GM11168 (cell line): ENCODE results near the gene ACSL4.
"Not testable (repeated sequence)": the region's sequence is repeated elsewhere in the genome, so short reads cannot be mapped to it uniquely, and the experiment has no call there.

Experiments used
- in situ Hi-C: fragments of 300-500 bp; cut with MboI; formaldehyde crosslinking; loops from one replicate; pipeline ENCODE4 v1.12.0; 2022; ENCODE audit warnings: low sequenced_read_pairs; ENCODE audit not compliant: unreplicated experiment

Gene ACSL4

GRCh38 chrX:109679820-109680219, 53.2 kb downstream of the ACSL4 start:
- in situ Hi-C loops = no loop called here

- in situ Hi-C loops = no loop called here
Observed at GRCh38 chrX:109672239-109672638, 60.8 kb downstream of the ACSL4 start.

GRCh38 chrX:109671170-109671569, 61.9 kb downstream of the ACSL4 start:
- in situ Hi-C loops = not testable (repeated sequence)

DNA sequence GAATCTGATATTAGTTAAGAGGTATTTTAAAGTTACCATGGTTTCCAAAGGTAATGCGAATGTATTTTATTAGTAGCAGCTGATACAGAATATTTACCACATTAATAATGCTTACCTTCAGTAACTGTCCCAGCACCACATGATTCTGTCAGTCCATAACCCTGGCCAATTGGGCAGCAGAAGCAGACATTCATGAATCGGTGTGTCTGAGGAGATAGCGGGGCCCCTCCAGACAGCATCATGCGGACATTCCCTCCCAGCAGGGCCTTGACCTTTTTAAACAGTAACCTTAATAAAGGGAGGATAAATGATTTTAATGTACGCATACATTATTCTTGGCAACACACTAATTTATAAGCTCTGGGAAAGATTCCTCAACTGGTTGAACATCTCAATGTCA, 65.1 kb downstream of the ACSL4 start:
- in situ Hi-C loops = no loop called here

DNA sequence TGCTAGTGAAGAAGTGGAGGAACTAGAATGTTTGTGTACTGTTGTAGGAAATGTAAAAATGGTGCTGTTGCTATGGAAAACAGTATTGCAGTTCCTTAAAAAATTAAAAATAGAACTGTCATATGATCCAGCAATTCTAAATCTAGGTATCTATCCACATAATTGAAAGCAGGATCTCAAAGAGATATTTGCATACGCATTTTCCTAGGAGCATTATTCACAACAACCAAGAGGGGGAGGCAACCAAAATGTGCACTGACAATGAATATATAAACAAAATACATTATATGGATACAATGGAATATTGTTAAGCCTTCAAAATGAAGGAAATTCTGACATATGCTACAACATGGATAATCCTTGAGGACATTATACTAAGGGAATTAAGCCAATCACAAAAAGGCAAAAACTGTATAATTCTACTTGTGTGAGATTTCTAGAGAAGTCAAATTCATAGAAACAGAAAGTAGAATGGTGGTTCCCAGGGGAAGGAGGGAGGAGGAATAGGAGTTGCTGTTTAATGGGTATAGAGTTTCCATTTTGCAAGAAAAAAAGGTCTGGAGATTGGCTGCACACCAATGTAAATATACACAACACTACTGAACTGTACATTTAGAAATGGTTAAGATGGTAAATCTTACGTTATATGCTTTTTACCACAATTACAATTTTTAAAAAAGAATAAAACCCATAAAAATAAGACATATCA, 72.5 kb downstream of the ACSL4 start:
- in situ Hi-C loops = no loop called here

DNA sequence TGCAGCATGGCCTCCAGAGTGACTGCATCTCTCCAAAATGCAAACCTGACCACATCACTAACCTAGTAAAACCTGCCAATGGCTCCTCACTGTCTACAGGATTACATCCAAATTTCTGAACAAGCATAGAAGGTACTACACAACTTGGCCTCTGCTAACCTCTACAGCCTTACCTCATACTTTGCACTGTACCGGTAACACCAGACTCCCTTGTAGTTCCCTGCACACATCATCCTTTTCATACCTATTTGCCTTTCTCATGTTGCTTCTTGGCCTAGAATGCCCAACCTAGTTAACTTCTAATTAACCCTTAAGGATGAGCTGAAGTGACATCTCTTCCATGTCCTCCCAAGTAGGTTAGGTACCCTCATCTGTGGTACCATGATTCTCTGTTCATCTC, 74.7 kb downstream of the ACSL4 start:
- in situ Hi-C loops = no loop called here

DNA sequence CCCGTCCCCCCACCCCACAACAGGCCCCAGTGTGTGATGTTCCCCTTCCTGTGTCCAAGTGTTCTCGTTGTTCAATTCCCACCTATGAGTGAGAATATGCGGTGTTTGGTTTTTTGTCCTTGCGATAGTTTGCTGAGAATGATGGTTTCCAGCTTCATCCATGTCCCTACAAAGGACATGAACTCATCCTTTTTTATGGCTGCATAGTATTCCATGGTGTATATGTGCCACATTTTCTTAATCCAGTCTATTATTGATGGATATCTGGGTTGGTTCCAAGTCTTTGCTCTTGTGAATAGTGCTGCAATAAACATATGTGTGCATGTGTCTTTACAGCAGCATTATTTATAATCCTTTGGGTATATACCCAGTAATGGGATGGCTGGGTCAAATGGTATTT, 75.7 kb downstream of the ACSL4 start:
- in situ Hi-C loops = not testable (repeated sequence)

GRCh38 chrX:109656774-109657173, 76.3 kb downstream of the ACSL4 start:
- in situ Hi-C loops = no loop called here

DNA sequence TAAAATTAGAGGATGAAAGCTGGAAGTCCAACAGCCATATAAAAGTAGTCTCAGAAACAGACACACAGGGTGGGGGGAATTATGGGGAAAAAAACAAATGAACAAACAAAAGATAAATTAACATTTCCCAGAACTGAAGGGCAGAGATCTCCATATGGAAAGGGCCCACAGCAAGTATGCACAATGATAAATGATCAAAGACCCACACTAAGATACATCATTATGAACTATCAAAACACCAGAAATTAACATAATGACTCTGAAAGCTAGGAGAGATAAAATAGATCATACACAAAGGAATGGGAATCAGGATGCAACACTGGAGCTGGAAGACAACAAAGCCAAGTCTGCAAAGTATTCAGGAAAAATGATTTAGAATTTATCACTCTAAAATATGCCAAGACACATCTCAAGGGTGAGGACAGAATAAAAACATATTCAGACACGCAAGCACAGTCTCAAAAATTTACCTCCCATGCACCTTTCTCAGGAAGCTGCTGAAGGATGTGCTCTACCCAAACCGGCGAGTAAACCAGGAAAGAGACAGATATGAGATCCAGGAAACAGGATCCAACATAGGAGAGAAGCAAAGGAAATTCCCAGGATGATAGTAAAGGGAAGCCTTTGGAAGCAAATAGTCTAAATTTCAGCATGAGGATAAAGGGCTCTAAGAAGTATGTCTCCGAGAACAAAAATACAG, 77.4 kb downstream of the ACSL4 start:
- in situ Hi-C loops = no loop called here

DNA sequence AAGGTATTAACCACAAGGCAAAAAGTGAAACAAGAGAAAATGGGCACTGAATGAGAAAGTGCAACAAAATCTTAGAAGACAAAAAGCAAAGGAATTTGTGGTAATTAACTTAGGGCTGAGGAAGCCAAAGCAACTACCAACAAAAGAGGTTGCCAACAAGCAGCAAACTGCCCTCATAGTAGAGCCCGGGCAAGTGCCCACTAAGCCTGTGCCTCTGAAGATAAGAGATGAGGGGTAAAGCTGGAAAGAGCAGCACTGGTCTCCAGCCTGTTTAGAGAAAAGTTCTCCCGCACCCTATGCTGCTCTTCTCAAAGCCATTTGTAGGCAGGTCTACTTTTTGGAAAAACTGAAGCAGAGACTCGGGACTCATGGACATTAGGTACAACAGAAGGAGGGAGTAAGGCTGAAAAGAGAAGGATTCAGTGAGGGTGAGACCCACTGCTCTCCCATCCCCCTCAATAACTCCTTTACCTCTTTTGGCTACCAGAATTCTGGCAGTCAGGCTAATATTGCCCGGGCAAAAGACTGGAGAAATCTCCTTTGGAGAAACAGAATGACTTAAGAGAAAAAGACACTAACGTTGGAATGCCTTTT, 78.4 kb downstream of the ACSL4 start:
- in situ Hi-C loops = no loop called here

DNA sequence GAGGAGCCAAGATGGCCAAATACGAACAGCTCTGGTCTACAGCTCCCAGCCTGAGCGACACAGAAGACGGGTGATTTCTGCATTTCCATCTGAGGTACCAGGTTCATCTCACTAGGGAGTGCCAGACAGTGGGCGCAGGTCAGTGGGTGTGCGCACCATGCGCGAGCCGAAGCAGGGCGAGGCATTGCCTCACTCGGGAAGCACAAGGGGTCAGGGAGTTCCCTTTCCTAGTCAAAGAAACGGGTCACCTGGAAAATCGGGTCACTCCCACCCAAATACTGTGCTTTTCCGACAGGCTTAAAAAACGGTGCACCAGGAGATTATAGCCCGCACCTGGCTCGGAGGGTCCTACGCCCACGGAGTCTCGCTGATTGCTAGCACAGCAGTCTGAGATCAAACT, 88.4 kb downstream of the ACSL4 start:
- in situ Hi-C loops = not testable (repeated sequence)

- in situ Hi-C loops = no loop called here
Observed at GRCh38 chrX:109643687-109644086, 89.4 kb downstream of the ACSL4 start.

DNA sequence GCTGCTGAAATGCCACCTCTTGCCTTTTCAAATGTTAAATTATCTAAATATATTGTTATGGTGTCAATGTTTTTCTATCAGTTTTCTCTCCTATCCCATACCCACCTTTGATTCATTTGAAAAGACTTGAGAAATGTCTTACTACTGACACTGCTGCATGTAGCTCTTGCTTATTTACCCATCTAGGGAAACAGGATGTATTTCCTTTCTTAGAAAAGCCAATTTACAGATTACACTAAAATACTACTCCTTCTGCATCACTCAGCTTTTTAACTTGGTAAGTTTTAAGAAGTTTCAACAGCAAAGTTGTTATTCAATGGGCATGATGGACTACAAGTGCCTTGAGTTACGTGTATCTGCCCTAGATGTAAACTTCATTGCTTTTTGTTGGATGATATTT, 94.9 kb downstream of the ACSL4 start:
- in situ Hi-C loops = loop anchor here (10.0 kb wide), 1 partner anchor 143 kb away; no protein-coding TSS in a partner anchor

DNA sequence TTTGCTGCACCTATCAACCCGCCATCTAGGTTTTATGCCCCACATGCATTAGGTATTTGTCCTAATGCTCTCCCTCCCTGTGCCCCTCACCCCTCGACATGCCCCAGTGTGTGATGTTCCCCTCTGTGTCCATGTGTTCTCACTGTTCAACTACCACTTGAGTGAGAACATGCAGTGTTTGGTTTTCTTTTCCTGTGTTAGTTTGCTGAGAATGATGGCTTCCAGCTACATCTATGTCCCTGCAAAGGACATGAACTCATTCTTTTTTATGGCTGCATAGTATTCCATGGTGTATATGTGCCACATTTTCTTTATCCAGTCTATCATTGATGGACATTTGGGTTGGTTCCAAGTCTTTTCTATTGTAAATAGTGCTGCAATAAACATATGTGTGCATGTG, 95.6 kb downstream of the ACSL4 start:
- in situ Hi-C loops = loop anchor here (10.0 kb wide), 1 partner anchor 143 kb away; no protein-coding TSS in a partner anchor

- in situ Hi-C loops = loop anchor here (10.0 kb wide), 1 partner anchor 140 kb away; no protein-coding TSS in a partner anchor
Observed at GRCh38 chrX:109635146-109635545, 97.9 kb downstream of the ACSL4 start.

GRCh38 chrX:109632906-109633504, 100.1 kb downstream of the ACSL4 start:
- in situ Hi-C loops = loop anchor here (10.0 kb wide), 1 partner anchor 138 kb away; no protein-coding TSS in a partner anchor

- in situ Hi-C loops = no loop called here
Observed at GRCh38 chrX:109629310-109629709, 103.7 kb downstream of the ACSL4 start.

- in situ Hi-C loops = no loop called here
Observed at GRCh38 chrX:109626637-109627036, 106.4 kb downstream of the ACSL4 start.

DNA sequence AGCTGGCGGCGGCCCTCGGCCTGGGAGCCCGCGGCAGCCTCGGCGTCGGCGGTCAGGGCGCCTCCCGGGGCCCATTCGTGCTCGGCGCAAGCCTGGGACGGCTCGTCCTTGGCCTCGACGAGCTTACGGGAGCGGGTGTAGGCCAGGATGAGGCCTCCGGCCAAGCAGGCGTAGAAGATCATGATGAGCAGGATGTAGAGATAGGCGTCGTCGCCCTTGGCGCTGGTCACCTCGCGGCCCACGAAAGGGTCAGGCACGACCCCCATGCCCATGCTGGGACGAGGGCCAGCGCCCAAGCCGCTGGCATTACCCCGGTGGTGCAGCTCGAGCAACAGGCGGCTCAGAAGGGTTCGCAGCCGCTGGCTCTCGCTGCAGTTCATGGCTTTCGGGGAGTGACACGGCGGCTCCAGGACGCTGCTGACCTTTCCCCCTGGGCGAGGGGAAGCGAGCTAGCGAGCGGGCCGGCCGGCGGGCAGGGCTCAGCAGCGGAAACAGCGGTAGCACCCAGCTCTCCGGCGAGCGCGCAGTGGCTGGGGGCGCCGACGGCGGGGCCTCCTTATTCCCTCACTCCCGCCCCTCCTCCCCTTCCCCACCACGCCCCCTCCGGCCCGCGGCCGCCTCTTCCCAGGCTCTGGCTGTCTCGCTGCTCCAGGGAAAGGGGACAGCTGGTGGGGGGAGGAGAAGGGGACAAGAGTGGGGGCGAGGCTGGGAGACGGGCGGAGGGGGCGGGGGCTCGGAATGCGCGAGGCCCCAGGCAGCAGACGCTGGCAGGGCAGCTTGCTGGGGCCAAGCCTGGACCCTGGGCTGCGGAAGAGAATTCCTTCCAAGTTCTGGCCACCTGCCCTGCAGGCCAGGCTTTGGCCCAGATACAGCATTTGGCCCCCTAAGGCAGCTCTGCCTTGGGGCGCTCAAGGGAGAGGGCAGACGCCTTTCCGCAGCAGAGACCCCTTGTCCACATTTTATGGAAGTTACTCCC, 108.1 kb downstream of the ACSL4 start, which contains the start of gene KCNE5:
KCNE5 (minus strand) TSS at position 532 of the 976 bp plus-strand sequence; CDS start at position 380, 152 bp downstream.
- in situ Hi-C loops = no loop called here

DNA sequence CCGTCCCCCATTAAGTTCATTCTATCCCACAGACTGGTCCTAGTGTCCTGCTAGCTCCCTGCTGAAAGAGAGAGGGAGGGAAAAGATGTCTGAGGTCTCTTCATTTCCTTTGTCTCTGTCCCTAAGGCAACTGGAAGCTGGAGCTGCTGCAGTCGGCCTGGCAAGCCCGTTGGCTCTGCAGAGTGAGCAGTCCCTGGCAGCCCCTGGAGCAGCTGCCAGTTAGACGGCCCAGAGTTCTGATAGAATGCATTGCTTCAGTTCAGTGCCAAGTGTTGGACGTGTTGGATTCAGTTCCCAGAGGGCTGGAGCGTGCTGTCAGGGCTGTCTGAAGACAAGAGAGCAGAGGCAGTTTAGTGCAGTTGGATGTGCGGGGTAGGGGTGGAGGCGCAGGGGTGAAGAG, 109.1 kb downstream of the ACSL4 start:
- in situ Hi-C loops = no loop called here
